Ramos (cell line): ENCODE measurements around the gene TOR2A.
"Not testable (repeated sequence)": the region's sequence is repeated elsewhere in the genome, so short reads cannot be mapped to it uniquely, and the experiment has no call there.

Experiments
- in situ Hi-C: fragments of 300-500 bp; cut with MboI; formaldehyde crosslinking; loops from one replicate; pipeline ENCODE4 v1.14.3; 2022; ENCODE audit warnings: low sequenced_read_pairs; ENCODE audit not compliant: unreplicated experiment

The TOR2A gene

DNA sequence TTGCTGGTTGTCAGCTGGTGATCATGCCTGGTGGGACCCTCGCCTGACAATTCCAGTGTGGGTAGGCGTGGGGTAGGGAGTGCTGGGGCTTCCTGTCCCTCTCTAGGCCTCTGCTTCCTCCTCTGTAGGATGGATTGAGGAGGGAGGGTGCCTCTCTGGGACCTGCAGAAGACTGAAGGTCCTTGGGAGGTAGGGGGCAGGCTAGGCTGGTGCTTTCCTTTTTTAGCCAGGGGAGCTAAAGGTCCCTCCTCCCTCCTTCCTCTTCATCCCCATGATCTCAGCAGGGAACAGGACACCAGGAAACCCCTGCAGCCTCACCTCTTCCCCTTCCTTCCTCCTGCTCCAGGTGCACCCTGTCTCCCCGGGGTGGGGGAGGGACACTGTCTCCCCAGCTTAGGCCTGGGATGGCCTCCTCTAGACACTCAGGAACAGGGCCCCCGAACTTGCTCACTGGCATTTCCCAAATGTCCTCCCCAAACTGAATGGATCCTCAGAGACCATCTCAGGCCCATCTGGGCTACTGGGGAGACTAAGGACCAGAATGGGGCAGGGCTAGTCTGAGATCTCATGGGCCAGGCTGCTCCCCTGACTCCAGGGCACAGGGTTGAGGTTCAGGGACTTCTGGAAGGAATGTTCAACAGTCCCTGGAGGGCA, 35.0 kb upstream of the TOR2A start:
- in situ Hi-C loops, result no loop called here

DNA sequence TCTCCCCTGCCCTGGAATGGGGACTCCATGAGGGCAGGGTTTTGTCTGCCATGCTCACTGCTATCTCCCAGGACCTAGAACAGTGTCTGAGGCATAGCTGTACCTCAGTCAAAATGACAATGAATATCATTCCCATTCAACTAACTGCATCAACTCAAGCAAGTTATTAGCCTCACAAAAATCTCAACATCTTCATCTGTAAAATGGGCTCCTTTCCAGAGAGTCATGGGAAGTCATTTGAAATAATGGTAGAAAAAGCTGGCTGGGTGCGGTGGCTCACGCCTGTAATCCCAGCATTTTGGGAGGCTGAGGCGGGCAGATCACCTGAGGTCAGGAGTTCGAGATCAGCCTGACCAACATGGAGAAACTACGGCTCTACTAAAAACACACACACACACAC, 34.0 kb upstream of the TOR2A start:
- in situ Hi-C loops, result no loop called here

DNA sequence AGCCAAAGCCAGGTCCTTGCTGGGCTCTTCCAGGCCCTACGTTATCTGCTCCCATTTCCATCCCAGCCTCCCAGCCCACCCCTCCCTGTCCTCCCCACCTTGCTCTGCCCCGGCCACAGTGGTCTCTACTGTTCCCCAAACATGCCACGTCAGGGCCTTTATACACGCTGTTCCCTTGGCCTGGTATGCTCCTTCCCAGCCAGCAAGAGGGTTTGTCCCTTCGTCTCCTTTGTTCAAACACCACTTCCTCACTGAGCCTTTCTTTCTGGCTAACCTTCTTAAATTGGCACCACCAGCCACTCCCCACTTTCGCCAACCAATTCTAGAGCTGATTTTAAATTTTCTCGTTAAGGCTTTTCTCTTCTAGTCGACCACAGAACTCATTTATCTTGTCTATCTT, 33.6 kb upstream of the TOR2A start:
- in situ Hi-C loops, result no loop called here

DNA sequence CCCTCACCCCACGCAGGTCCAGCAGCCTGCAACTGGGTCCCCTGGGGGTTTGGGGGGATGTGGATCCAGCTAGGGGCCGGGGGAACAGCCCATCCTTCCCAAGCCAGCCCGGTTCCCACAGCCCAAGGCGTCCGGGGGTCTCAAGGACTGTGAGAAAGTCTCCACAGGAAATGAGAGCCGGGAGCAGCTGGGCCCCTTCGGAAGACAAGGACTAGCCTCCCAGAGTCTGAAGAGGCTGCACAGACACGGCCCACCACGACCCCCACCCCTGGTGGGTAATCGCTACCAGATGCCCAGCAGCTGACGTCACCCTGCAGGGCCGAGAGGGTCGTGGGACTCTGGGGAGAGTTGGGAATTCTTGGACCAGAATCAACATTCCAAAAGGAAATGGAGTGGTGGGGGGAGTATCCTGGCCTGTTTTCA, 32.8 kb upstream of the TOR2A start:
- in situ Hi-C loops, result no loop called here

DNA sequence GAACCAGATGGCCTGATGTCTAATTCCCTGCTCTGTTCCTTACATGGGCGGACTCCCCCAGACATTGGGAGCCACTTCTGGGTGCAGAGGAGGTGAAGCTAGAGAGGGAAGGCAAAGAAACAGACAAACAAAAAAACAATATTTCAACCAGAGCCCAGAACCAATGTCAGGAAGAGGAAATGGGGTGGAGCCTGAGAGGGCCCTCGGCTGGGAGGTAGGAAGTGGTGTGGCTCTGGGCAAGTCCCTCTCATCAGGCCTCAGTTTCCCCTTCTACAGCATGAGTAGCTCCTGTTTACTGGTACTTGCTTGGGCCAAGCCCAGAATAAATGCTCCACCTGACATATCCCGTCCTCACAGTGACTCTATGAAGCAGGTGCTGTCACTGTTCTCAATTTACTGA, 32.3 kb upstream of the TOR2A start:
- in situ Hi-C loops, result no loop called here

DNA sequence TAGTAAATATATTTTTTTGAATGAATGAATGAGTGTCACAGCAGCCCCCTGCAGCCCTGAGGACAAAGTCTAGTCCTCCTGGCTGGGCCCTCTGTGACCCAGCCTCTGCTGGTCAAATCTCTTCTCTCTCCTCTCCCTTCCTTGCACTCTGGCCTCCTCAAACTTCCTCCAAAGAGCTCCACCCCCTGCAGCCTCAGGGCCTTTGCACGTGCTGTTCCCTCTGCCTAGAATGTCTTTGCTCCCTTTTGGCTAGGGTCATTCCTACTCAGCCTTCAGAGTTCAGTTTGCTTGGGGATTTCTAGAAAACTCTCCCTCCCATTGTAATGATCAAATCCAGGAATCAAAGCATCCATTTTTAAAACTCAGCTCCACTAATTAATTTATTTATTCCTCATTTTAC, 30.3 kb upstream of the TOR2A start:
- in situ Hi-C loops, result no loop called here

DNA sequence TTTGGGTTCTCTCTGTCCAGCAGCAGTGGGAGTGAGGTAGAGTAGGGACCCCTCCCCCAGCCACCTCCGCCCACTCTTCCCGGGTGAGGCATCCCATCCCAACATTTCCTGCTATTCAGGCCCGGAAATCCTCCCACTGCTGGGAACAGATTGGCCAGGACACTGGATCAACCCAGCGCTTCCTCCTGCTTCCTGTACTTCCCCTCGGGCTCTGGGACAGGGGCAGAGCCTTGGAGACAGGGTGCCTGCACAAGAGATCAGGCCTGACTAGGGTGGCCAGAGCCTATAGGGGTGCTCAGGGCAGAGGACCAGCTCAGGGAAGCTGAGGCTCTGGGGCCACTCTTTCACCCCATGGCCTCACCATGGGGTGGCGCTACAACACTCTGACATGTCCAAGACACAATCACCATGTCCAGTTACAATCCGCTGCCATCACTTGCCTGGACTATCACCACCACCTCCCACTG, 28.9 kb upstream of the TOR2A start:
- in situ Hi-C loops, result no loop called here

DNA sequence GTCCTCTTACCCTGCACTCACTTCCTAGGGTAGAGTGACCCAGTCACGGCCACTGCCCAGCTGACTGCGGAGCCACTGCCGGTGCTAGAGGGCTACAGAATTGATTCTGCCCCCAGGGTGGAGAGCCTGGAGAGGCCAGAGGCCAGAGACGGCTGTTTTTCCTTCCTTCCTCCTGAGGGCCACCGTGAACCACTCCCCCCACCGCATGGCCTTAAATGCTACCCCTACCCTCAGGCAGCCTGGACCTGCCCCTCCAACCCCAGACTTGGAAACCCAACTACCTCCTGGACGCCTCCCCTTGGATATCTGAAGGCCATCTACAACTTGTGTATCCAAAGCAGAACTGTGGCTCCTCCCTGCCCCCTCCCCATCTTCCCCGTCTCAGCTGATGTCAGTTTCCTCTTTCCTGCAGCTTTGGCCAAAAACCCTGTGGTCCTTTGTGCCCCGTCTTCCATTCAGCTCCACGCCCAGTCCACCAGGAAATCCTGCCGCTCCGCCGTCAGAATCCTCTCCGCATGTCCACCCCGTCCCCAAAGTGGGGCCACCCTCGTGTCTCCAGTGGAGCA, 27.1 kb upstream of the TOR2A start:
- in situ Hi-C loops, result no loop called here

DNA sequence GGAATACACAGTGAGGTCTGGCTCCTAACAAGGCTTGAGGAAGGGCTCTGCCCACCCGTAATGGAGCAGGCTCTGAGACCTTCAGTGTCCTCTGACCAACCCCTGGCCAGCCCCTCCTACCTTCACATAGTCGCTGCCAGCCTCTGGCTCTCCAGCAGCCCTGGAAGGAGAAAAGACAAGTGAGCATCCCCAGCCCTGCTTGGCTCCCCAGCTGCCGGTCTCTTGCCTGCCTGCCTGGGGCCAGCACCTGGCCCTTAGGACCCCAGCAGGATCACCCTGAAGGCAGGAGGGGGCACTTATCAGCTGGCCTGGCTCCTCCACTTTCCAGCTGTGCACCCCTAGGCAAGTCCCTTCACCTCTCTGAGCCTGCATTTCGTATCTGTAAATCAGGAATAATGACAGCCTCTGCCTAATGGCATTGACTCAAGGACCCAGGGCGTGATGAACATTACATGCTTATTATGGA, 26.4 kb upstream of the TOR2A start:
- in situ Hi-C loops, result no loop called here

DNA sequence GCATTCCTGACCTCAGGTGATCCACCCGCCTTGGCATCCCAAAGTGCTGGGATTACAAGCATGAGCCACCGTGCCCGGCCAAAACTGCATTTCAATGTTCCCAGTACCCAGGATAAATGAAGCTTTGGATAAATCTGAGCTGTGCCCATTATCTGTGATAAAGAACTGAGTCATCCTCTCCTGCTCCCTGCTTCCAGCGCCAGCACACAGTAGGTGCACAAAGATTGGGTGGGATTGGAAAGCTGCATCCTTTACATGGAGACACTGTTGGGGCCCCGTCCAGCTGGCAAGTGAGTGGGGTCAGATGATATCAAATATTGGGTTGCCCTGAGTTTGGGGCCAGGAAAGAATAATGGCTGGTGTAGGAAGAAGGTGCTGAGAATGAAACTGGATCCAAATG, 26.0 kb upstream of the TOR2A start:
- in situ Hi-C loops, result no loop called here

DNA sequence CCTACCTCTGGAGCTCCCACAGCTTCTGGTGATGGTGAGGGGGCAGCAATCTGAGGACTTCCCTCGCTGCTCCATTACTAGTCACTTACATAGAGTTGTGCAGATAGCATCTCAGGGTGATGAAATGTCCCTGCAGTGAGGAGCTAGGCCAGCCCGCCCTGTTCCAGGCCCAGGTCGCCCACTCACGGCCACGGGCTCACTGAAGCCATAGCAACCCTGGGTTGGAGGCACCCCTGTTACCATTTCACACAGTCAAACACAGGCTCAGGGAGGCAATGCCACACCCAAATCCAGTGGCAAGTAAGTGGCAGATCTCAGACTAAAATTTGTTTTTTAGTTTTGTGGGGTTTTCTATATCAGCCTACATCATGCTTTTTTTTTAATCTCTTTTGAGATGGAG, 23.7 kb upstream of the TOR2A start:
- in situ Hi-C loops, result no loop called here

DNA sequence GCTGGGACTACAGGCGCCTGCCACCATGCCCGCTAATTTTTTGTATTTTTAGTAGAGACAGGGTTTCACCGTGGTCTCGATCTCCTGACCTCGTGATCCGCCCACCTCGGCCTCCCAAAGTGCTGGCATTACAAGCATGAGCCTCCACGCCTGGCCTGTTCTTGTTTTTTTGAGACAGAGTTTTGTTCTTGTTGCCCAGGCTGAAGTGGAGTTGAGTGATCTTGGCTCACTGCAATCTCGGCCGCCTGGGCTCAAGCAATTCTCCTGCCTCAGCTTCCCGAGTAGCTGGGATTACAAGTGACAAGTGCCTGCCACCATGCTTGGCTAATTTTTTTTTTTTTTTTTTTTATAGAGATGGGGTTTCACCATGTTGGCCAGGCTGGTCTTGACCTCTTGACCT, 21.7 kb upstream of the TOR2A start:
- in situ Hi-C loops, result not testable (repeated sequence)

DNA sequence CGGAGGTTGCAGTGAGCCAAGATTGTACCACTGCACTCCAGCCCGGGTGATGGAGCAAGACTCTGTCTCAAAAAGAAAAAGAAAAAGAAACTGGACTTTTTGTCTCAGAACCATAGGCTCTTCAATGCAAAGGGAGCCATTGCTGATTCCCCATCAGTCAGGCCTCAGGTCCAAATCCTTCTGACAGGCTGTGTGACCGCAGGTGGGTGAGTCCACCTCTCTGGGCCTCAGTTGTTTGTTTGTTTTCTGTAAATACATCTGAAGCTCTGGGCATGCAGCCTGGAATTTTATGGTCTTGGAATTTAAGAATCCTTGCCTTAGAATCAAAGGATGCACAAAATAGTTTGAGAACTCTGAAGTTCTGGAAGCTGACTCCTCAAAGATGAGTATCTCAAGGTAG, 21.1 kb upstream of the TOR2A start:
- in situ Hi-C loops, result no loop called here

DNA sequence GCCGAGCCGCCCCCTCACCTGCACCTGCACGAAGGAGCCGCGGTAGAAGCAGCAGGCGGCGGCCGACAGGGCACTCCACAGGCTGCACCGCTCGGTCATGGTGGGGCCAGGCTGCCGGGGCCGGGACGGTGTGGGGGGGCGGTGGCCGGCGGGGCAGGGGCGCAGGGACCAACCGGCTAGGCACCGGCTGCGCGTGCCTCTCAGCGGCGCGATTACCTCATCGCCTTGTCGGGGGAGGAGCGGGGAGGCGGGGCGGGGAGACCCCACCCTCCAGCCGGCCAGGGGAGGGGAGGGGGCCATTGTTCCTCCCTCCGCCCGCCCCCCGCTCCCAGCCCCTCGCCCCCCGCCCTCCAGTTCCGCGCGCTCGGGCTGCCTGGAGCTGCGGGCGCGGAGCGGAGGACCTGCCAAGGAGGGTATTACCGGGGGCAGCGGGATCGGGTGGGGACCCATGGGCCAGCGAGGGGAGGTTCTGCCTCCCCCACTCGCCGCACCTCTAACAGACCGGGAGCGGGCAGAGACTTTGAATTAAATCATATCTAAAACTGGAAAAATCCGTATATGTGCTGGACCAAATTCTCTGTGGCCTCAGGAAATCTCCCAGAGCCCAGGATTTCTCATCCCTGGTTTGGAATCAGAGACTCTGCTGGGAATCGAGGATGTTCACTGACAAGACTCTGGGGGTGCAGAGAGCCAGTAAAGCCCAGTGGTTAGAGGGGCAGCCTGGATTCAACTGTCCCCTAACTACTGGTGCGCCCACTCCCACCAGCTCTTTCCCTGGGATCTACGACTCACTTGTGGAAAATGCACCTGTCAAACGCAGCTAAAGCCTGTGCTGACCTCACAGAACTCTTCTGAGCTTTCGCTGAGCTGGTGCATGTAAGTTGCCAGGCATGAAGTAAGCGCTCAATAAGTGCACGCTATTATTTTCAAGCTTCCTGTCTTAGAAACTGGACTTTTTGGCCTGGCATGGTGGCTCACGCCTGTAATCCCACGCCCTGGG, 20.3 kb upstream of the TOR2A start:
- in situ Hi-C loops, result no loop called here

DNA sequence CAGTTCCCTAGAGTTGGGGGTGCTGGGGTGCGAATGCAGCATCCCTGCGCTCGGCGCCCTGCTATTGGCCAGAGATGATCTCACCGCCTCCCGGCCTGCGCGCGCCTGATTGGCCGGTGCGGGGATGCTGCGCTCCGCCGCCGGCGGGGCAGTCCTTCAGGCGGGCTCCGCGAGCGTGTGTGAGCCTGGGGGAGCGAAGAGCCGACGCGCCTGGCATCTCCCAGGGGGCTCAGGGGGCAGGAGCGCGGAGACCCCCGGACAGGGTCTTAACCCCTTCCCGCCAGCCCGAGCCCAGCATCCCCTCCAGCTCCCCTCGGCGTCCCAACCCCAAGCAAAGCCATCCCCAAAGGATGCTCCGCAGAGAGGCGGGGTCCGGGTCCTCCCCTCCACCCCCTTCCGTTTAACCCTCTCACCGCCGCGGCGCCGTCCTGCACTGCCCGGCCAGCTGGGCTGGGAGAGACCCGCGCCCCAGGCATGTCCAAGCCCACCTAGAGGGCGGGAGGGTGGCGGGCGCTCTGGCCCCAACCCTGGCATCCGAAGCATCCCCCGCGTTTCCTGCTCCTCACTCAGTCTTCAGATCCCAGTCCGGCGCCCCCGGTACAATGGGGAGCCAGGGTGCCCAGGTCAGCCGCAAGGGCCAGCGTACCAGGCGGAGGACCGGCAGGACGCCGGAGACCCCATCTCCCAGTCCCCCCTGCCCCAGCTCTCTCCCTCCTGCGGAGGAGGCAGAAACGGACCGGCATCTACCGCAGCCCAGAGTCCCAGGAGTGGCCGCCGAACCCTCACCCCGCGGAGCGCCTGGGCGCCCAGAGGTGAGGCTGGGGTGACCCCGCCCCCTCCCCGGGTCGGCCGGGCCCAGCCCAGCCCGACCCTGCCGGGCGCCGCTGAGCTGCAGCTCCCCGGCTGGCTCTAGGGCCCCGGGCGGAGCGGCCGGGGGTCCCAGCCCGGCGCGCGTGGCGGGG, 19.3 kb upstream of the TOR2A start:
- in situ Hi-C loops, result no loop called here

DNA sequence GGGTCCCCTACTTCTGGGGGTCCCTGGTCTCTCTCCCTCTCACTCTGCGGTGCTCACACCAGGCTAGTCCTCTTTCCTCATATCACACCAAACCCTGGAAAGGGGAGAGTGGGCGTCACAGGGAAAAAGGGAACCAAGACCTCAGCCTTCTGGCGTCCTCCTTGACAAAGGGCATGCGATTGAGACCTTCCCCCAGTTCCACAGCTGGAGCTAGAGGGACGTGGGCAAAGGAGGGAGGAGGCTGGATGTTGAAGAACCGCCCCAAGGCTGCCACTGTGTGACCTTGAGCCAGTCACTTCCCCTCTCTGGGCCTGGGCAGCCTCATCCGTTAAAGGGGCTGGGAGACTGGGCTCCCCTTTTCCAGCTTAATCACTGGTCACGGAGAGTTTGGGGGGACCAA, 18.5 kb upstream of the TOR2A start:
- in situ Hi-C loops, result no loop called here

DNA sequence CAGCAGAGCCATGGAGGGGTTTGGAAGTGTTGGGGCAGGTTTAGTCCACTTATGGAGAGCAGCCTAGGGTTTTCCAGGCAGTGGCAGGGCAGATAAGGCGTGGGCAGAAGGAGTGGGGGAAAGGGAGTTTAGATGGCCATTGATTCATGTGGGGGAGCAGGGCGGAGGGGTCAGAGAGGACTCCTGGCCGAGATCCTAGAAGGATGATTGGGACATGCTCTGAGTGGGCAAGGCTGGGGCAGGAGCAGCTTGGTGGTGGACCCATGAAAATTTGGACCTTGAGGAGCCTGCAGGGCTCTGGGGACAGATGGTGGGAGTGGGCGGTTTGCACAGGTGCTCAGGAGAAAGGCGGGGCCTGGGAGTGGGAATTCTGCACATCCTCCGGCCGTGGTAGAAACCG, 18.1 kb upstream of the TOR2A start:
- in situ Hi-C loops, result no loop called here

DNA sequence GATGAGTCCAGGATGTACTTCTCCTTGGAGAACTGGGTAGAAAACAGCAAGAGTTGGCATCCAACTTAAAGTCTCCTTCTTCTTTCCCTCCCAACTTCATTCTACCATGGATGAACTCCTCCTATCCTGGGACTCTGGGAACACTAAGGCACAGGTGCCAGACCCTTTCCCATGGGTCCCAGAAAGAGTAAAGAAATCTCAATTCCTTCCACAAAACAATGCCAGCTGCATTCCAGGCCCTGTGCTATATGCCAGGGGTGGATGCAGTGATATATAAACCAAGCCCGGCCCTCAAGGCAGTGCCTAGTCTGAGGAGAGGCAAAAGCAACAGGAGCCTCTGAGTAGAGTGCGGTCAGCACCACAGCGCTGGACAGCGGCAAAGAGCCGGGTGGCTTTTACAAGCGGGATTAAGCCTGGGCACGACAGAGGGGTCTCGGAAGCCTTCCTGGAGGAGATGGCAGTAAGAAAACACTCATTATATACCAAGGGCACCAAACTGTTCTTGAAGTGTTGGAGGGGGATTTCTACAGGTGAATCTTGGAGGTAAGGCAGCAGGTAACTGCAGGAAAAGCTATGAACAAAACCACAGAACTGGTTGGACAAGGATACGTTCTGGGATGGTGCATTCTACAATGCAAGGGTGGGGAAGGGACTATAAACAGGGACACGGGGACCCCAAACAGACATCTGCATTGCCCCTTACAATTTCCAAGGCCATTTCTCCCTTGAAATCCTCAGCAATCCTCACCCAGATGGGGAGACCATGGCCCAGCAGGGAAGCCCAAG, 16.4 kb upstream of the TOR2A start:
- in situ Hi-C loops, result no loop called here

DNA sequence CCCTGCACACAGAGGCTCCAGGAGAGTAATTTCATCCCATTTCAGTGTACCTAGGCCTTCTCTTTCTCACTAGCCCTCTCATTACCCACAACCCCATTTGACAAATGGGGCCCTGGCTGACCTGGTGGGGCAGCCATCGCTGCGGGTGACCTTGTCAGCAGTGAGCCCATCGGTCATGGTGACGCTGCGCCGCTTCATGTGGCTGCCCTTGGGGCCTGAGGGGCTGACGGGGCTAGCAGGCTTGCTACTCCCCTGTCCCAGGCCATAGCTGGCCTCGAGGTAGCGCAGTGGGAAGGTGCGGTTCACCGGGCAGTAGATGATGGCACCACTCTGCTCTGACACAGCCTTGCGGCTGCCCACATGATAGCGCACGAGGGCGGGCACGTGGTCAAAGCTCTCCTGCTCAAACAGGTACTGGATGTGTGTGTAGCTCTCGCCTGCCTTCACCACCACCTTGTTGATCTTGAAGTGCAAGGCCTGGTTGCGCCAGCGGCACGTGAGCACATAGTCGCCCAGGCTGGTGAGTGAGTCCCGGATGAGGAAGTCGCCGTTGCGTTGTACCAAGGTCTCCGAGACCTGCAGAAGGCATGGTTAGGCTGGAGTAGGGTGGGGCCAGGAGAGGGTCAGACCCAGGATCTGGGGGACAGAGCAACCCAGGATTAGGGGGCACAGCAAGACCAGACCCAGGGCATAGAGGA, 14.1 kb upstream of the TOR2A start:
- in situ Hi-C loops, result no loop called here
